HL-60 (cell line): ENCODE data around the gene GRIN1.

Experiments
- DNase-seq, 2 experiments: peaks; one replicate each; pipeline ENCODE4 v3.0.0-alpha.2; 2010 to 2020; ENCODE audit warnings: low read depth in 1 of 2, low spot score in 1 of 2
- H3K27ac ChIP-seq: fragments of 250-450 bp; sonication (Bioruptor Pico); replicated peaks from 2 replicates; pipeline ENCODE4 v1.5.1; 2020; ENCODE audit warnings: mild to moderate bottlenecking, moderate library complexity
- H3K27me3 ChIP-seq: fragments of 250-450 bp; sonication (Bioruptor Pico); 2 replicates; pipeline ENCODE4 v1.5.1; 2021; ENCODE audit warnings: mild to moderate bottlenecking, moderate library complexity; ENCODE audit not compliant: insufficient read depth, poor library complexity, severe bottlenecking
- H3K4me3 ChIP-seq: replicated peaks from 2 replicates; pipeline ENCODE4 v1.5.1; 2011; ENCODE audit warnings: mild to moderate bottlenecking, control low read depth, low read length; ENCODE audit not compliant: insufficient read depth
- CTCF ChIP-seq: IDR thresholded peaks from one replicate; pipeline ENCODE4 v1.5.1; 2011; ENCODE audit warnings: low read length, control low read depth, inconsistent platforms; ENCODE audit not compliant: insufficient read depth
- GABPA ChIP-seq: IDR thresholded peaks from 2 replicates; pipeline ENCODE4 v1.6.1; 2012; ENCODE audit warnings: low read depth
- POLR2AphosphoS5 ChIP-seq: IDR thresholded peaks from 2 replicates; pipeline ENCODE4 v1.6.1; 2012; ENCODE audit warnings: low read depth
- REST ChIP-seq: IDR thresholded peaks from 2 replicates; pipeline ENCODE4 v1.6.1; 2012; ENCODE audit warnings: low read depth; ENCODE audit not compliant: insufficient replicate concordance
- SPI1 ChIP-seq: IDR thresholded peaks from 2 replicates; pipeline ENCODE4 v1.6.1; 2012; ENCODE audit warnings: low read depth, mild to moderate bottlenecking, borderline replicate concordance

GRIN1 gene

GRCh38 chr9:137152844-137153405 is 14.0 kb downstream of the GRIN1 start:
- no peak for DNase-seq
- Histone ChIP-seq H3K27ac (no peak overlapping the region), H3K4me3 (no peak overlapping the region), H3K27me3 (peaks cover 18% of the 10 kb centered on the region)
- TF ChIP-seq POLR2AphosphoS5 = no peak
- TF ChIP-seq SPI1 = no peak
- TF ChIP-seq CTCF = no peak
- no peak for TF ChIP-seq REST
- no peak for TF ChIP-seq GABPA

- no peak for TF ChIP-seq REST
- TF ChIP-seq GABPA = no peak
- no peak for TF ChIP-seq SPI1
- TF ChIP-seq POLR2AphosphoS5 = no peak
- TF ChIP-seq CTCF = no peak
- Histone ChIP-seq H3K27me3 (peaks cover 47% of the 10 kb centered on the region), H3K4me3 (no peak overlapping the region)
Observed at GRCh38 chr9:137156567-137157375, 17.8 kb downstream of the GRIN1 start.

GRCh38 chr9:137157618-137158415 is 18.9 kb downstream of the GRIN1 start:
- Histone ChIP-seq H3K4me3 (no peak overlapping the region), H3K27me3 (peaks cover 54% of the 10 kb centered on the region), H3K27ac (no peak overlapping the region)
- no peak for DNase-seq
- TF ChIP-seq REST (no peak), CTCF (no peak), GABPA (no peak), POLR2AphosphoS5 (peak; percentile 45; the same call in 1 of the 2 replicates), SPI1 (no peak)

More at GRCh38 chr9:137156567-137157375, 17.8 kb downstream of the GRIN1 start:
- no peak for DNase-seq
- H3K27ac ChIP-seq = no peak overlapping the region
